ENCODE data around the gene DEAF1. TPM values are rescaled to one million over a fixed set of nuclear protein-coding genes. Genes with fewer than 3 reads are reported as not detected.

The DEAF1 gene
- total RNA-seq, 1 experiment from 2014 or later, result 33.9 TPM

- Histone ChIP-seq H3K9ac (ENCODE audit: low read length) (no peak overlapping the region), H3K27ac (ENCODE audit: low read depth, low read length) (no peak overlapping the region), H3K4me3 (replicated peaks in 1 of 2; ENCODE audit: low read depth in 1 of 2, low read length in 2 of 2) (no peak overlapping the region), H4K20me1 (ENCODE audit: insufficient read depth) (no peaks in the 10 kb centered on the region), H3K27me3 (ENCODE audit: insufficient read depth, low read length) (no peaks in the 10 kb centered on the region), H3K79me2 (ENCODE audit: insufficient read depth, low read length) (peaks cover 9% of the 10 kb centered on the region; the same call in 1 of the 2 replicates), H3K9me2 (ENCODE audit: insufficient read depth) (no peaks in the 10 kb centered on the region), H3K9me3 (ENCODE audit: control insufficient read depth in 1 of 2, insufficient read depth in 1 of 2, low read depth in 1 of 2, low read length in 2 of 2) (no peaks in the 10 kb centered on the region), H3K4me1 (ENCODE audit: control insufficient read depth in 1 of 2, insufficient read depth in 2 of 2, low read length in 2 of 2) (peaks cover 0 to 26% of the 10 kb centered on the region in 2 experiments; a peak in 3 of 4 replicates), H3K36me3 (ENCODE audit: control insufficient read depth in 1 of 2, insufficient read depth in 2 of 2, low read length in 2 of 2) (peaks cover 3 to 4% of the 10 kb centered on the region in 2 experiments; a peak in 2 of 4 replicates), H3K4me2 (ENCODE audit: low read length) (no peak overlapping the region), H2AFZ (ENCODE audit: low read depth, low read length, poor library complexity, severe bottlenecking) (no peak overlapping the region)
- ATAC-seq (no peak), DNase-seq (ENCODE audit: low read depth, low spot score) (no peak)
- TF ChIP-seq EZH2phosphoT487 (IDR thresholded peaks at IDR 0.05; ENCODE audit: borderline replicate concordance) (no peak), REST (IDR thresholded peaks at IDR 0.05; ENCODE audit: low read depth) (no peak), SP1 (IDR thresholded peaks at IDR 0.05; ENCODE audit: low read depth) (no peak), TCF7L2 (IDR thresholded peaks at IDR 0.05; ENCODE audit: borderline replicate concordance, extremely low read depth, insufficient read depth, insufficient read length) (no peak), CEBPB (IDR thresholded peaks at IDR 0.05; ENCODE audit: low read depth) (no peak), ELF1 (IDR thresholded peaks at IDR 0.05; ENCODE audit: borderline replicate concordance, low read depth) (no peak), POLR2A (IDR thresholded peaks at IDR 0.05; ENCODE audit: borderline replicate concordance, extremely low read depth, insufficient read depth, insufficient read length) (no peak), CBX3 (IDR thresholded peaks at IDR 0.05; ENCODE audit: low read depth) (no peak), SRF (IDR thresholded peaks at IDR 0.05; ENCODE audit: low read depth) (no peak), ZNF274 (IDR thresholded peaks at IDR 0.05; ENCODE audit: low read depth, low read length) (no peak), EGR1 (IDR thresholded peaks at IDR 0.05; ENCODE audit: low read depth) (no peak), YY1 (IDR thresholded peaks at IDR 0.05; ENCODE audit: extremely low read depth, insufficient replicate concordance, low read depth, low read length) (no peak), CTCF (IDR thresholded peaks at IDR 0.05 in 2 of 3, conservative IDR thresholded peaks at IDR 0.05 in 1 of 3; ENCODE audit: borderline replicate concordance in 1 of 3, insufficient read depth in 1 of 3, low read depth in 2 of 3, low read length in 2 of 3) (no peak), SIN3A (IDR thresholded peaks at IDR 0.05; ENCODE audit: low read depth) (no peak), RAD21 (IDR thresholded peaks at IDR 0.05; ENCODE audit: low read depth) (no peak)
- BruUV-seq (replicated peaks), result no TSS peak
- ChIA-PET CTCF (no interaction called here), RAD21 (ENCODE audit: low non-redundant PET in 1 of 2, low total read pairs in 2 of 2, uncharacterized antibody in 2 of 2, unreplicated experiment in 2 of 2) (no interaction called here), POLR2A (no interaction called here)
- intact Hi-C loops (cut with micrococcal nuclease), result no loop called here
These were observed 74.8 kb downstream of the DEAF1 start for GRCh38 chr11:620201-620600.

Measured in HCT116 (cell line).